SIG-M5 (cell line): ENCODE results near the gene CAPN11.
"Not testable (repeated sequence)": the region's sequence is repeated elsewhere in the genome, so short reads cannot be mapped to it uniquely, and the experiment has no call there.

ENCODE experiments used
- DNase-seq: peaks from one replicate; lab custom pipeline; 2025; lab: John Stamatoyannopoulos, UW

Gene CAPN11

GRCh38 chr6:44131892-44132291 is 26.7 kb upstream of the CAPN11 start:
- no peak for DNase-seq

GRCh38 chr6:44132476-44132875 is 26.1 kb upstream of the CAPN11 start:
- no peak for DNase-seq

GRCh38 chr6:44133003-44133931 is 25.4 kb upstream of the CAPN11 start:
- DNase-seq = no peak

- no peak for DNase-seq
Observed at GRCh38 chr6:44133981-44134711, 24.5 kb upstream of the CAPN11 start.

GRCh38 chr6:44135173-44135758 is 23.4 kb upstream of the CAPN11 start:
- no peak for DNase-seq

DNA sequence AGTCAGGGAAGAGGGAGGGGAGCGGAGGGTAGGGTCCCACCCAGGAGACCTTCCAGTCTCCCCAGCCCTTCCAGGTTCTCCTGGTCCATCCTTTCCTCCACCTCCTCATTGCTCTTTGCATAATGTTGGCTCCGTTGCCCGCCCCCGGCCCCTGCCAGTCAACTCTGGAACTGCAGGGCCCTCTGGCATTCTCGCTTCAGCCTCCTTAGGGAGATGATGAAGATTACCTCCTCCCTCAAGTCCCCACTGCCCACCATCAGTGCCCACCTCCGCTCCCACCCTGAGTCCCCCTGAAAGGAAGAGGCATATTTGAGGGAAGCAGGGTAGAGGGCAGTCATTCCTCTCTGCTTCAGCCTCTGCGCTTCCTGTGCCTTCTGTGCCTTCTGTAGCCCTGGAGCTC is 22.7 kb upstream of the CAPN11 start:
- DNase-seq = no peak

DNA sequence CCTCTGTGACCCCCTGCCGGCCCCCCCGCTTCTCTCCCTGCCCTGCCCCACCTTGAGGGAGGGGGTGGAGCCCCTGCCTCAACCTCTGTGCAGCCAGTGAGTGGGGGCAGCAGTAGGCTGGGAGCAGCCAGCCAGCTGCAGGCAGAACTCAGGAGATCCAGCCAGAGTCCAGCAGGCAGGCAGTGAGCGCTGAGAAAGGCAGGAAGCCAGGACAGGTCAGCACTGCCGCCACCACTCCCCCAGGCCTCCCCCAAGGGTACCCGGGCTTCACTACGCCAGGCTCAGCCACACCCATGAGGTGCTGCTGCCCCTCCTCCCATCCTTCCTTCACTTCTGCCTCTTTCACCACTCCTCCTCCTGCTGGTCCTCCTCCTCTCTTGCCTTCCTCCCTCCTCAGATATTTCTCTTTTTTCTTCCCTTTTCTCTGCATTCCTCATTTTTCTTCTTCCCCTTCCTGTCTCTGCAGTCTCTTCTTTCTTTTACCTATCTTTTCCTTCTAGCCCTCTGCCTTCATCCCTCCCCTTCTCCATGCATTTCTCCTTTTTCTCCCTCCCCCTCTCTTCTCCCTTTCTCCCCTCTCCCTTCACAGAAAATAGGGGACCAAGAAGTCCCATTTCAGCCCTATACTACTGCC is 19.8 kb upstream of the CAPN11 start:
- no peak for DNase-seq

DNA sequence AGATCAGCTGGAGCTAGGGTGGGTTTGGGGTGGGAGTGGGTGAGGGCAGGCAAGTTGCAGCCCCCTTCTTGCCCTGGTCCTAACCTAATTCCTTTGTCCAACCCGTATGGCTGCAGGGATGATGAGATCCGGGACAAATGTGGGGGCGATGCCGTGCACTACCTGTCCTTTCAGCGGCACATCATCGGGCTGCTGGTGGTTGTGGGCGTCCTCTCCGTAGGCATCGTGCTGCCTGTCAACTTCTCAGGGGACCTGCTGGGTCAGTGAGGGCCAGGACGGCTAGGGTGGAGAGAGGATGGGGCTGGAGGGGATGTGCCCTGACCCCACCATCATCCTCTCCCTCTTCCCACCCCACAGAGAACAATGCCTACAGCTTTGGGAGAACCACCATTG is 19.3 kb upstream of the CAPN11 start:
- no peak for DNase-seq

GRCh38 chr6:44142835-44143234 is 15.8 kb upstream of the CAPN11 start:
- no peak for DNase-seq

DNA sequence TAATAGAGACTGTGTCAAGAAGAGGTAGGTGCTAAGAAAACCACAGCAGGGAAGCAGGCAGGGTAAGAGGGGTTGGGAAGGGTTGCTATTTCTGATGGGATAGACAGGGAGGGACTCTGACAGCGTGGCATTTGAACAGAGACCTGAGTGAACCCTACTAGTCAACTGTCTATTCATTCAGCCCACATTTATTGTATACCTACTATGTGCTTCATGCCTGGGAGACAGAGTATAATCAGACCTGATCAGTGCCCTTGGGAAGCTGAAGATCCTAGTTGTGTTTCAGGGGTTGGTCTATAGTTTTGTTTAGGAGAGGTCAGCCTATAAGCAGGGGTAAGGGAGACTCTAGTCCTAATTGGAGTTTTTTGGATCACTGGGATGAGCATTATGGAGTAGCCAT is 14.9 kb upstream of the CAPN11 start:
- DNase-seq = no peak

DNA sequence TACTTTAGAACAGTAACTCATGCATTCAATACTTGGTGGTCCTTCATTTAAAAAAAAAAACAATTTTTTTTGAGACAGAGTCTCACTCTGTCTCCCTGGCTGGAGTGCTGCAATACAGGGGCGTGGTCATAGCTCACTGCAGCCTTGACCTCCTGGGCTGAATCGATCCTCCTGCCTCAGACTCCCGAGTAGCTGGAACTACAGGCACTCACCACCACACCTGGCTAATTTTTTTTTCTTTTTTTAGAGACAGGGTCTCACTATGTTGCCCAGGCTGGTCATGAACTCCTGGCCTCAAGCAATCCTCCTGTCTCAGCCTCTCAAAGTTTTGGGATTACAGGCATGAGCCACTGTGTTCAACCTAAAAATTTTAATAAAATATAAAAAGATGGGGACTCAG is 14.1 kb upstream of the CAPN11 start:
- not testable (repeated sequence) for DNase-seq

GRCh38 chr6:44145839-44146238 is 12.8 kb upstream of the CAPN11 start:
- DNase-seq = no peak

DNA sequence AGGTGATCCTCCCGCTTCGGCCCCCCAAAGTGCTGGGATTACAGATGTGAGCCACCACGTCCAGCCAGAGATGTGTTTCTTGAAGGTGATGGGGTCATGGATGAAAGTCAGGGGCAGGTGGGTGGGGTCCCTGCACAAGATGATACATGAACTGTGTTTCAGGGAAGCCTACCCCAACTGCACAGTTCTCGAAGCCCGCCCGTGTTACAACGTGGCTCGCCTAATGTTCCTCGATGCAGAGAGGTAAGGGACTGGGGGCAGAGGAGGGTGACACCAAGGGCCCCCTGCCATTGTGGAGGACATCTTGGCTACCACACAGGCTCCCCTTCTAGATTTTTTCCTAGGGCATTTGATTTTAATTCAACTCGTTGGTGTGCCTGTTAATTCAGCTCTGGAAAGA is 11.9 kb upstream of the CAPN11 start:
- no peak for DNase-seq

GRCh38 chr6:44147256-44147655 is 11.4 kb upstream of the CAPN11 start:
- DNase-seq = no peak

DNA sequence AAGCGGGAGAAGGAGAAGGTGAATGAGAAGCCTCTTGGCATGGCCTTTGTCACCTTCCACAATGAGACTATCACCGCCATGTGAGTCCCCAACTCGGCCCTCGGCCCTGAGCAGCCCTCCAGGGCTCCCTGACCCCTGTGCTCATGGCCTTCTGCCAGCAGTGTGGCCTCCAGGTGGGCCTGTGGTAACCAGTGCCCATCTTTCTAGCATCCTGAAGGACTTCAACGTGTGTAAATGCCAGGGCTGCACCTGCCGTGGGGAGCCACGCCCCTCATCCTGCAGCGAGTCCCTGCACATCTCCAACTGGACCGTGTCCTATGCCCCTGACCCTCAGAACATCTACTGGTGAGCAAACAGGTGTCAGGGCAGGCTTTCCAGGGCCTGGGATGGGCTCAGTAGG is 10.3 kb upstream of the CAPN11 start:
- no peak for DNase-seq

GRCh38 chr6:44149369-44150012 is 9.1 kb upstream of the CAPN11 start:
- DNase-seq = no peak

- DNase-seq = no peak
Observed at GRCh38 chr6:44150317-44150917, 8.2 kb upstream of the CAPN11 start.

GRCh38 chr6:44151348-44152108 is 7.1 kb upstream of the CAPN11 start:
- DNase-seq = no peak

DNA sequence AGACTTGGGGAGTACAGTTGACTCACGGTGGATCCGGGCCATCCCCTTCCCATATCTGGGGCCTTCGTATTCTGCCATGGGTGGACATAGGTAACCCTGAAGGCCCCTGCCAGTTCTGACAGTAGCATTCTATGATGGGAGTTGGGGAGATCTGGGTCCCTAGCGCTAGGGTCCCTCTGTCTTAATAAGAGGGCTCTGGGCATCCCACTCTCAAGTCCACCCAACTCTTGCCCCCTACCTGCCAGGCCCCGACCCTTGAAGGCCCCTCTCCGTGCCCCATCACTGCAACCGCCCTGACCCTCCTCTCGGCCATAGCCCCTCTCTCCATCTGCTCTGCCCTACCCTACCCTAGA is 6.5 kb upstream of the CAPN11 start:
- DNase-seq = no peak

DNA sequence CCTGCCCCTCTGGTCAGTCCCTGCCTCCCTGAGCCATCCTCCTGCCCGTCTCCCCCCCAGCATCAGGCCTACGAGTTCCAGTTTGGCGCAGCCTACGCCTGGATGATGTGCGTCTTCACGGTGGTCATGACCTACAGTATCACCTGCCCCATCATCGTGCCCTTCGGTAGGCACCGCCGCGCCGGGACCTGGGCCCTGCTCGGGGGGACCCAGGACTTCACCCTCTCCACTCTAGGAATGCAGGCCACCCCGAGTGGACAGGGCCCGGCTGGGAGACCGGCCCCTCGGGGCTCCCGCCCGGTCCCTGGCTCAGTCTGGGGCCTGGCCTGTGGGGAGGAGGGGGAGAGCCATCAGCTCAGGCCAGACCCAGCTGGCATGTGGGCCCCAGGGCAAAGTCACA is 6.1 kb upstream of the CAPN11 start:
- no peak for DNase-seq

GRCh38 chr6:44154067-44154466 is 4.6 kb upstream of the CAPN11 start:
- DNase-seq = no peak
